Cerebellar nuclear complex (tissue), 1 donor: ENCODE data around the gene WBP2NL.
"Not testable (repeated sequence)": the region's sequence is repeated elsewhere in the genome, so short reads cannot be mapped to it uniquely, and the experiment has no call there.

ENCODE experiments used
- DNase-seq, 2 experiments: peaks; one replicate each; lab custom pipeline; 2025; lab: John Stamatoyannopoulos, UW

The WBP2NL gene

GRCh38 chr22:41998361-41999261 is at the start of gene WBP2NL:
TSS of gene WBP2NL (plus strand) at chr22:41998788. CDS start at chr22:41998819, 31 bp downstream.
- DNase-seq = peak in 1 of 2 experiments; percentile 16

- DNase-seq = not testable (repeated sequence)
Measured at GRCh38 chr22:41948928-41949296, 49.7 kb upstream of the WBP2NL start.

GRCh38 chr22:41949297-41949965 is 49.2 kb upstream of the WBP2NL start:
- no peak for DNase-seq

- peak; percentile 68 to 85 for DNase-seq
Measured at GRCh38 chr22:41951898-41952474, 46.6 kb upstream of the WBP2NL start, which contains the start of gene SMIM45. TSS of gene SMIM45 (plus strand) at chr22:41952150.

GRCh38 chr22:41952713-41953112 is 45.9 kb upstream of the WBP2NL start:
- no peak for DNase-seq

- no peak for DNase-seq
Measured at GRCh38 chr22:41957941-41958556, 40.5 kb upstream of the WBP2NL start.

- DNase-seq = no peak
Measured at GRCh38 chr22:41963453-41964111, 35.0 kb upstream of the WBP2NL start.

- DNase-seq = no peak
Measured at GRCh38 chr22:41964112-41964491, 34.5 kb upstream of the WBP2NL start.

GRCh38 chr22:41966225-41966606 is 32.4 kb upstream of the WBP2NL start:
- no peak for DNase-seq

GRCh38 chr22:41966607-41967240 is 31.9 kb upstream of the WBP2NL start:
- no peak for DNase-seq

GRCh38 chr22:41968601-41969000 is 30.0 kb upstream of the WBP2NL start:
- DNase-seq = no peak

- DNase-seq = no peak
Measured at GRCh38 chr22:41969110-41969646, 29.4 kb upstream of the WBP2NL start, which contains the start of gene SEPTIN3. TSS of gene SEPTIN3 (plus strand) at chr22:41969443. CDS start at chr22:41971493, 2,050 bp downstream.

GRCh38 chr22:41970601-41971000 is 28.0 kb upstream of the WBP2NL start:
- DNase-seq = no peak

GRCh38 chr22:41971431-41971830 is 27.2 kb upstream of the WBP2NL start:
- DNase-seq = no peak

- DNase-seq = no peak
Measured at GRCh38 chr22:41974691-41975290, 23.8 kb upstream of the WBP2NL start.

- no peak for DNase-seq
Measured at GRCh38 chr22:41975299-41976069, 23.1 kb upstream of the WBP2NL start.

- no peak for DNase-seq
Measured at GRCh38 chr22:41976070-41976901, 22.3 kb upstream of the WBP2NL start.

- DNase-seq = no peak
Measured at GRCh38 chr22:41976961-41977566, 21.5 kb upstream of the WBP2NL start.
